Activated CD4-positive, alpha-beta T cell treated with anti-CD3 and anti-CD28 coated beads, Interleukin-2, Interleukin-6, amounts not matched to agents 100 ng/mL and 50 ng/mL, durations not matched to agents 16 hours and 8 hours (primary cell): ENCODE results near the gene AGPAT3.

ENCODE experiments used
- DNase-seq: peaks from one replicate; pipeline ENCODE4 v3.0.0-alpha.2; 2020

The AGPAT3 gene

GRCh38 chr21:43982489-43983078, 117.6 kb downstream of the AGPAT3 start:
- DNase-seq: no peak

DNA sequence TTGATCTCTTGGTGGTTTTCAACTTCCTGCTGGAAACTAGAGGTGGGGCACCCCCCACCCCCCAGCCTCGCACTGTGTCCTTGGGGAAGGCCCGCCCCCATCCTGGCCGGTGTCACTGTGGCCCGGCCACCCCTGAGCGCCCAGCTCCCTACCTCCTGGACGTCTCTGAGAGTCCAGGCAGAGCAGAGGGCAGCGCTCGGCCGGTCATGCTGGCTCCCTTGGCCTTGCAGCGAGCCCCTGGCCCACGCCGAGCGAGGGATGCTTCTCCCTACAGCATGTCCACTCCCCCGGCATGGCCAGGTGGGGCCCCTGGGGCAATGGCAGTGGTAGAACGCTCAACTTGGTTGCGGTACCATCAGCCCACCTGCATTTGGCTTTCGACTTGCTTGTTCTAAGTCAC, 118.4 kb downstream of the AGPAT3 start:
- no peak for DNase-seq

GRCh38 chr21:43983860-43984420, 118.9 kb downstream of the AGPAT3 start:
- DNase-seq: no peak

GRCh38 chr21:43984905-43985689, 120.1 kb downstream of the AGPAT3 start:
- DNase-seq: peak; percentile 13

DNA sequence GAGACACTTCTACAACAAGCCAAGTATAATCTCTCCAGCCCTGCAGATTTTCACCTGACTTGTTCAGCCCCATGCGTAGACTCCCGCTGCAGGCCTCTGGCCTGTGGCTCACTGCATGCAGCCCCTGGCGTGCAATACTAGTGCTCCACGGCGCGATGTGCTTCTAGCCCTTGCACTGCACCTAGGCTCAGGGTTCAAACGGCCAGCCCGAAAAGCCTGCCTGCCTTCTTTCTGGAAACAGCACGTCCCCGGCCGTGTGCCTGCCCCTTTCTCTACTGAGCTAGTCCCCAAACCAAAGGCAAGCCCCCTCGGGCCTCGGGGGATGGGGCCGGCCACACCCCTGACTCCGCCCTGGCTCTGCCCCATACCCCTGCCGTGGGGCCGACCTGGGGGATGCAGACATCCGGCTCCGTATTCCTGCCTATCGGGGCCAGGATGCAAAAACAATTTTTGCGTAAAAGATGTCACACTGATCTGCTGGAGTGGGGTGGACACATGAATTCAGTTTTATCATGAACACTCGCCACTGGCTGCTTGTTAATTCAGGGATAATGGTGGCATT, 120.7 kb downstream of the AGPAT3 start:
- DNase-seq: no peak

DNA sequence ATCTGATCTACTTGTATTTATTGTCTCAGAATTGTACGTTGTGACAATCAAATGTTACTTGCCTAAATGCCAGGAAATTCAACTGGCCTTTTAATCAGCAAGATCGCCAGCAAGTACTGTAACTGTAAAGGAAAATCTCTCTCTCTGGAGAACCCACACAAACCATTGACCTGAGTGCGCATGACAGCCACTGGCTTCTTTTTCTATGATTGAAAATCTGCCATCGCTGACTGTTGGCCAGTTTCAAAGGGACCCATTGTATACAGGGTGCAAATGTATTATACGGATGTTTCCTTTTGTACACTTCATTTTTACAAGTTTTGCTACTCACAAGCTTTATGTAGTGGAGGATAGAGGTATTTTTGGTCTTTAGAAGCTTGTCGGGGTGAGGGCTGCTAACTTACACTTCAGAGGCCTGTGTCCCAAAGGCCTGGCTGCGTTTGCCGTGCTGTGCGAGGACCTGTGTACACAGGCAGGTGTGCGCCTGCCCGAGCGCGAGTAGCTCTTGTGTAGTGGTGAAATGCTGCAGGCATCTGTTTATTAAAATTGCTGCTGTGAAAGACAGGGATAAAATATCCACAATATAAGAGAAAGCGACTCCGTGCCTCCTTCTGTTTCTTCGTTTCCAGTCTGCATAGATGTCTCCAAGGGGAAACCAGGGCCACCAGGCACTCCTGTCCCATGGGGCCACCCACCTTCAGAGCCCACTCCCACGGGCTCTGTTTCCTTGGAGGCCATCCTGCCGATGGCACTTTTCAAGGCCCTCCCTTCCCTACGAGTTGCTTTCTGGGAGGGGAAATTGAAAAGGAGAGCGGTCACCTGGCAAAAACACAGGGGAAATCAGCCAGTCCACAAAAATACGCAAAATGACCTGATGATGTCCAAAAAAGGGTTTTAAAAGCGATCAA, 121.8 kb downstream of the AGPAT3 start:
- DNase-seq: no peak

GRCh38 chr21:43987509-43987908, 122.5 kb downstream of the AGPAT3 start:
- DNase-seq: no peak

DNA sequence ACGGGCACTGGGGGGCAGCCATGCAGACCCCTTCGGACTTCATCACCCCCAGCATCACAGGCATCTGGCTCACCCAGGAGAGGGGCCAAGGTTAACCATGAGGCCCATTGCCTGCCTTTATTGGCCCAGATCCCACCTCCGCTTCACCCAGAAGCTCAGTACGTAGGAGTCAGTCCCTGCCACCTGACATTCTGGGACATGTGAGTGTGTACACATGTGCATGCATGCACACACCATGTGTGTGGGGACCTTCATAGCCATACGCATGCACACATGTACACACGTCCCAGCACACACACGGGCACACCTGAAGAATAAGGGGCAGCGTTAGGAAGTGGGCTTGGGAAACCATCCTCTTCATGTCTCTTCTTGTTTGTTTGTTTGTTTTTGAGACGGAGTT, 123.0 kb downstream of the AGPAT3 start:
- DNase-seq: no peak

DNA sequence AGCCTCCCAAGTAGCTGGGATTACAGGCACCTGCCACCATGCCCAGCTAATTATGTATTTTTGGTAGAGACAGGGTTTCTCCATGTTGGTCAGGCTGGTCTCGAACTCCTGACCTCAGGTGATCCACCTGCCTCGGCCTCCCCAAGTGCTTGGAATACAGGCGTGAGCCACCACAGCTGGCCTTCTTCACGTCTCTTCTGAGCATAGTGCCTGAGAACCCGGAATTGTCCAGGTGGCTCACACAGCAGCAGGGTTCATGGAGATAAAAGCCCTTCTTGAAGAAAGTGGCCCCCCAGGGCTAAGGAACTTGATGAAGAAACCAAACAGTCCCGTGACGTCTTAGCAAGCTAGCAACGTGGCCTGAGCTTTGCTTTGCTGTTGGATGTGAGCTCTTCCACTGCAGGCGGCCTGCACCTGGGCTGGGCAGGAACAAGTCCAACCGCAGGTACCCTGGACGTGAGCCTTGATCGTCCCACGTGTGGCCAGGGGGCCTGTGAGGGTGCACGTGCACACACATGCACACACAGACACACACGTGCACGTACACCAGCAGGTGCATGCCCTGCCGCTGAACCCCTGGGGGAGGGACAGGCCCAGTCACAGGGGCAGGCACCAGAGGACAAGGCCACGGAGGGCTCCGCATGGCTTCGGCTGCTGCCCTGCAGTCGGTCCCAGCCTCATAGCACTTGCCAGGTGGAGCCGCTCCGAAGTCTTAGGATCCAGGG, 123.6 kb downstream of the AGPAT3 start:
- DNase-seq: no peak

GRCh38 chr21:43989401-43989800, 124.4 kb downstream of the AGPAT3 start:
- DNase-seq: no peak

- no peak for DNase-seq
These were observed 126.5 kb downstream of the AGPAT3 start for GRCh38 chr21:43991447-43991991.

DNA sequence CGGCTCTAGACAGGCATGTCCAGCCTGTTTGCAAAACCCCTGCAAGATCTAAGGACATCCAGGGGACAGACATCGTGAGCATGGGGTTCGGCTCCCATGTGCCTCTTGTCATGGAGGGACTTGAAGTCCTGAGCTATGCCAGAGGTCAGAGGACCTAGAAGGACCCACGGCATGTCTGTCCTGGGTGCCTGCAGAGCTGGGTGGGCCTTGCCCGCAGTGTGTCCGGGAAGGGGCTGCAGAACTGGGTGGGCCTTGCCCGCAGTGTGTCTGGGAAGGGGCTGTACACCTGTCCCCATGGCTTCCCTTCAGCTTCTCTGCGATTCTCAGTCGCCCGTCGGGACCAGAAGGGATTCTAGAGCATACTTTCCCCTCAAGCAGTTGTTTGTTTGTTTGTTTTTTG, 127.1 kb downstream of the AGPAT3 start:
- no peak for DNase-seq

- no peak for DNase-seq
These were observed 128.5 kb downstream of the AGPAT3 start for GRCh38 chr21:43993420-43993934.

DNA sequence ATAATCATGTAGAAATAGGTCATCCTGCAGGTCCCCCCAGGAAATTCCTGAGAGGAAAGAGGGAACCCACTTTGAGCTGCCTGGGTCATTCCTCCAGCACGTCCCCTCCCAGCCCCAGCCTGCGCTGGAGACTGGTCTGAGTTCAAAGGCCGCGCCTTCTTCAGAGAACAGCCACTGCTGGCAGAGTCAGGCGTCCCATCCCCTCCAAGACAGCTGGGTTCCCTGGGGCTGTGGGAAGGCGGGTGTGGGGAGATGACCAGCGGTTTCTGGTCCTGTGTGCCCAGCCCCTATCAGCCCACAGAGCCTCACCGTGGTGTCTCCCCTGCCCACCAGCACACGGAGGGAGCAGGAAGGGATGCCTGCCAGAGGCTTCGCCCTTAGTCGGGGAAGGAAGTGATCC, 129.1 kb downstream of the AGPAT3 start:
- DNase-seq: no peak

- DNase-seq: no peak
These were observed 129.6 kb downstream of the AGPAT3 start for GRCh38 chr21:43994646-43995045.

- no peak for DNase-seq
These were observed 130.6 kb downstream of the AGPAT3 start for GRCh38 chr21:43995521-43996105.

DNA sequence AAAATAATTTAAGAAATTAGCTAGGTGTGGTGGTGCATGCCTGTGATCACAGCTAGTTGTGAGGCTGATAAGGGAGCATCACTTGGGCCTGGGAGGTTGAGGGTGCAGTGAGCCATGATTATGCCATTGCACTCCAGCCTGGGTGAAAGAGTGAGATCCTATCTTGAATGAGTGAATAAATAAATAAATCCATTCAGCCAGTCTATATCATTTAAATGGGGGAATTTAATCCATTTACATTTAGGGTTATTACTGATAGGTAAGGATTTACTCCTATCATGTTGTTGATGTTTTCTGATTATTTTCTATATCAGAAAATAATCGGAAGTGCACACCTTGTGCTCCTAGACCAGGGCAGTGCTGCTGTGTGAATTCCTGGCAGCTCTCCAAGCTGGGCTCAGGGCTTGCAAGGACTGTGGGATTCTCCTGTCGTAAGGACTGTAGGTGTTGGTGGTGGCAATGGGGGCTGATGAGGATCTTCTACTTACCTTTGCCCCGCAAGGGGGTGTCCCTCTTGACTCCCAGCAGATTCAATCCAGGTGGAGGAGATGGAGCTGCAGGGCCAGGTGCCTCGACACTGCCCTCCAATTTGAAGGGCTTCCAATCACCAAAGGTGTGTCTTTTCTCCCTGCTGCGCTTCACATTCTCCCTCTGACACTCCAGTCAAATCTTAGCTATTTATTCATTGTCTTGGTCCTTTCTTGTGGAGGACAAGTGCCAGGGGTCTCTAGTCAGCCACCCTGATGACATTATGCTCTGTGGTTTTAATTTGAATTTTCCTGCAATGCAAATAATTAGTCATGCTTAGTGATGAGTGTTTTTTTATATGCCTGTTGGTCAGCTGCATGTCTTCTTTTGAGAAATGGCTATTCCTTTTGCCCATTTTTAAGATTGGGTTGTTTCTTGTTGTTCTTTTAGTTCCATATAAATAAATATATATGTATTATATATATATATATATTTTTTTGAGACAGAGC, 133.0 kb downstream of the AGPAT3 start:
- DNase-seq: no peak

DNA sequence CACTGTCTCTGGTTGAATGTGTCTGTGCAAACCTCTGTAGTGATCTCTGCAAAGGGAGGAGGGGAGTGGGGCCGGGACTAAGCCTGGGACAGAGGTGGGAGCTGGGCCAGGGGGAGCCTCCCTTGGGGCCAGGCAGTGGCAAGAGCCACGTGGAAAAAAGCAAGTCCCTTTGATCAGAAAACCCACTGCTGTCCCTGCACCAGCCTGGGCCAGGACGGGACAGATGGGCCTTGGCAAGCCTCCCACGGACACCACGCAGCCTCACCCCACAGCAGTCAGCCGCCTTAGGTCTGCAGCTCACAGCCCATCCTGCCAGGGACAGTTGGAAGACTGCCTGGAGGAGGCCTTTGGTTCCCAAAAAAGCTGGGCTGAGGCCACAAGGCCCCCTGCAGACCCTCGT, 135.3 kb downstream of the AGPAT3 start:
- DNase-seq: no peak

DNA sequence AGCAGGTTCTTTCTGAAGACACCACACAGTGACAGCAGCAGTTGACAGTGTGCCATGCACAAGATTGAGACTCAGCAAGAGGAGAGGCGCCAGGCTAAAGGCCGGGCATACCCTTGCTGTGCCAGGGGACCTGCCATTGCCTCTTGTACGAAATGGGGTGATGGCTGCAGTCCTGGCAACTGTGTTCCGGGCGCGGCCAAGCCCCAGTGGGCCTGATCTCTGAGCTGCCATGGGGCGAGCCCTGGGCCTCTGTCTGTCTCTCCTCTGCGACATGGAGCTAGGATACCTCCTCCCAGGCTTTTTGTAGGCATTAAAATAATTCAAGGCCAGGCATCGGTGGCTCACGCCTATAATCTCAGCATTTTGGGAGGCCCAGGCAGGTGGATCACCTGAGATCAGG, 137.5 kb downstream of the AGPAT3 start:
- no peak for DNase-seq

GRCh38 chr21:44003307-44003966, 138.4 kb downstream of the AGPAT3 start:
- DNase-seq: no peak
